ENCODE data around the gene UBE2N.

The UBE2N gene, protein sequence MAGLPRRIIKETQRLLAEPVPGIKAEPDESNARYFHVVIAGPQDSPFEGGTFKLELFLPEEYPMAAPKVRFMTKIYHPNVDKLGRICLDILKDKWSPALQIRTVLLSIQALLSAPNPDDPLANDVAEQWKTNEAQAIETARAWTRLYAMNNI

DNA sequence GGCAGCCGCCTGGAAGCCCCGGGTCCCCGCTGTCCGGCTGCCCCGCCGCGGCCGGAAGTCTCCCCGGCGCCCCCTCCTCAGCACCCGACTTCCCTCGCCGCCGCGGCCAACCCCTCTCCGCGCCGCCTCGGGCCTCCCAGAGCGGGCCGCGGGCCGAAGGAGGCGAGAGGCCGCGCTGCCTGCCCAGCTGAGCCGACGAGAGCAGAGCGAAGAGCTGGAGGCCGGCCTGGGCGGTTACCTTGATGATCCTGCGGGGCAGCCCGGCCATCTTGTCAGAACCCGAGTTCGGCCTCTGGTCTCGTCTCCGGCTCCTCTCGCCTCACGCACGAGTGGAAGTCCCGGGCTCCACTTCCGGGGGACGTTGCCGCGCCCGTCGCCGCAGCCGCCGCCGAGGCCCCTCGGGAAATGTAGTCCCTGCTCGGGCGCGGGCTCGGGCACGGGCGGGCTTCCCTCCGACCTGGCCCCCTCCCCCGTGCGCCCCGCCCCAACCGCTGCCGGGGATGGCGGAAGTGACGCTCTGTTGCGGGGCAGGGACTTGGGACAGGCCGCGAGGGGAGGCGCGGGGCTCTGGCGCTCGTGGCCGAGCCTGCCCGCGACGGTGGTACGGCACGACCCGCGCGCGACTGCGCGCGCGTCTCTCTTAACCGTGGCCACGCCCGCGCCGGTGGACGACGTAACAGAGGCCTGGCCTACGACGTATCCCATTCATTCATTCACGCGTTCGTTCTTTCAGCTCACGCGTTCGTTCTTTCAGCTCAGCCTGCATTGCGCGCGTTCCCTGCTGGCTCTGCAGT lies at the start of gene UBE2N:
UBE2N (minus strand) TSS at position 331 of the 794 bp plus-strand sequence; CDS start at position 268, 63 bp downstream.
- peak; percentile 70 to 99 (median 96) for DNase-seq

DNA sequence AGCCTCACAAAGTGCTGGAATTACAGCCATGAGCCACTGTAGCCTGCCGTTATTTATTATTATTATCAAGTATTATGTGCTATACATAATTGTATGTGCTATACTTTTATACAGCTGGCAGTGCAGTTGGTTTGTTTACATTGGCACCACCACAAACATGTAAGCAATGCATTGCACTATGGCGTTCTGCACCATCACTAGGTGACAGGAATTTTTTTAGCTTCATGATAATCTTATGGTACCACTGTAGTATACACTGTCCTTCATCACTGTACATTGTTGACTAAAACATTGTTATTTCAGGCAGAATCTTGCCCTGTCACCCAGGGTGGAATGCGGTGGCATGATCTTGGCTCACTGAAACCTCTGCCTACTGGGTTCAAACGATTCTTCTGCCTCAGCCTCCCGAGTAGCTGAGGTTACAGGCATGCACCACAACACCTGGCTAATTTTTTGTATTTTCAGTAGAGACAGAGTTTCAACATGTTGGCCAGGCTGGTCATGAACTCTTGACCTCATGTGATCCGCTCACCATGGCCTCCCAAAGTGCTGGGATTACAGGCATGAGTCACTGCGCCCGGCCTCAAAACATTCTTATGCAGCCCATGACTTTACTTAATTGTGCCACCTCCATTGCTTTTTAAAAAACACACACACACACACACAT lies 42.7 kb upstream of the UBE2N start:
- no peak for DNase-seq

DNA sequence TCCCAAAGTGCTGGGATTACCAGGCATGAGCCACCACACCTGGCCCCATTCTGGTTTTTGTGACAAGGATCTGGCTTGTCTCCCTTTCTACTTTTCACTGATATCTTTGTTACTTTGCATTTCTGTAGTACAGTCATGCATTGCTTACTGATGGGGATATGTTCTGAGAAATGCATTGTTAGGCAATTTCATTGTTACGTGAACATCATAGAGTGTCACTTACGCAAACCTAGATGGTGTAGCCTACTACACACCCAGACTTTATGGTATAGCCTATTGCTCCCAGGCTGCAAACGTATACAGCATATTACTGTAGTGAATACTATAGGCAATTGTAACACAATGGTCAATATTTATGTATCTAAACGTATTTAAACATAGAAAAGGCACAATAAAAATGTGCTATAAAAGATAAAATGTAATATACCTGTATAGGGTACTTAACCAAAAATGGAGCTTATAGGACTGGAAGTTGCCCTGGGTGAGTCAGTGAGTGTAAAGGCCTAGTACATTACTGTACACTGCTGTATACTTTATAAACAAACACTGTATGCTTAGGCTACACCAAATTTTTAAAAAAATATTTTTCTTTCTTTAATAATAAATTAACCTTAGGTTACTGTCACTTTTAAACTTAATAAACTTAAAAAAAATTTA lies 41.5 kb upstream of the UBE2N start:
- DNase-seq: no peak

GRCh38 chr12:93482721-93483120 lies 41.0 kb upstream of the UBE2N start:
- no peak for DNase-seq

DNA sequence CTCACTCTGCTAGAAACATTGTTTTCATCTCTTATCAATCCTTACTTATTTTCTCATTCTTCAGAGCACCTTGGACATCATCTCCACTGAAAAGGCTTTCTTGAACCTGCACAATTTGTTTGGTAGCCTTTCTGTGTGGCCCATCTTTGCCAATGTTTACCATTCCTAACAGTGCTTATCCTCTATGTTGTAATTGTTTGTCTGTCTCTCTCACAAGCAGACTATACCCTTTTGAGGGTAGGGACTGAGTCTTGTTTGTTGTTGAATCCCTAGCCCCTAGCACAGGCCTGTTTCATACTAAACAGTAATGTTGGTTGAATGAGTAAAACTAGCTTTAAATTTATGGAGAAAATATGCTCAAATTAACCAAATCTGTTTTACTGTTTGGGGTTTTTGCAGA lies 34.8 kb upstream of the UBE2N start:
- DNase-seq: no peak

GRCh38 chr12:93469386-93469785 lies 27.6 kb upstream of the UBE2N start:
- no peak for DNase-seq

DNA sequence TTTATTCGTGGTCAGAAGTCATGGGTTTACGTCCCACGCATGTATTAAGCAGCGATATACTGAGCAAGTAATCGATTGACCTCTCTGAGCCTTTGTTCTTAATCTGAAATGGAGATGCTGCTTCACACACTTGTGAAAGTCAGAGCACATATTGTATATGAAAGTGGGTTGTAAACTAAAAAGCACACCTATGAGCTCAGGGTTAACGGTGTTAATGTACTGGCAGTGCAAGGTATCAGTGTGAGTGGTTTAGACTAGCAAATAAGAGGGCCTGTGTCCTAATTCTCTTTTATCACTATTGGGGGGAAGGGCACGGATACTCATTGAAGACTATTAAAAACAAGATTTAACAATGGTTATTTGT lies 26.2 kb upstream of the UBE2N start:
- no peak for DNase-seq

DNA sequence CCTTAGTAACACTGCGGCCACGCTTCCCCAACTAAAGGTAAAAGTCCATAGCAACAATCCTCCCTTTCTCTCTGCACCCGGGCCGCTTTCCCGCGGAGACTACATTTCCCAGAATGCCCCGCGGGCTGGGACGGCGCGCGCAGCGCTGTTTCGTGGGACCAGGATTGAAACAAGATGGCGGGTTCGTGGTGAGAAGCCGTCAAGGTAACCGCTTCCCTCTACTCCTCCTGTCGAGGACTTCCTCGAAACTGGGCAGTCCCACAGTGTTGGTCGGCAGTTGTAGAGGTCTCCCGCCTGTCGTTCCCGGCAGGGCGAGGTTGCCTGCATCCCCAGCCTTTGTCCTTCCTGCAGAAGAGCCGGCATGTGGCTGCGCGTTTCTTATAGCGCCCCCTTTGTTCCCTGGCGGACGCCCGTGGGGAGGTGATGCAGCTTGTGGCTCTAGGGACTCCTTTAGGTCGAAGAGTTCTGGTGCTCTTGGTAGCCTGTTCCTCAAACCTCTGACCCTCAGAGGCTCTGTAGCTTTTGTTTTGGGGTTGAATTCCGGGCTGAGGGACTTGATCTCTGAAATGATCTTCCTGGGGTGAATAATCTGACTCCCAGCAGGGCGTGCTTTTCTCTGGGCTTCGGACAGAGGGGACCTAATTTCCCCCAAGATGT lies 25.7 kb upstream of the UBE2N start, which contains the start of gene MRPL42:
MRPL42 (plus strand) TSS at position 164 of the 657 bp plus-strand sequence. CDS start 1,772 bp downstream, outside the sequence.
- DNase-seq: peak in 54 of 56 donors; percentile 40 to 92 (median 80)

GRCh38 chr12:93466625-93467350 lies 25.0 kb upstream of the UBE2N start:
- DNase-seq: peak in 3 of 56 donors; percentile 1 to 30 (median 1)

DNA sequence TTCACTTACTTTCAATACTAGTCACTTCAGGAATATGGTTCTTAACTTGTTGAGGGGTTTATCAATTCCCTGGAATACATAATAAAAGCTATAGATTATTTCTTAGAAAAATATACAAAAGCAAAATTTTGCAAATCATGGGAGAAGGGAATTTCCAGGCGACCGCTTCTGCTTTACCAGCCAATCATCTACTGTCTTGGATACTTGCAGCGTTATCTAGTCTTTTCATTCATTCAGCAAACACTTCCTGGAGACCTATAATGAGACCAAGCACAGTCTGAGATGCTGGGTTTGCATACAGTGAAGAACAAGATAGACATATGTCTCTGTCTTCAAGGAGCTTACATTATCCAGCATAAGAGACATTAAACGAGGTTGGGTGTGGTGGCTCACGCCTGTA lies 24.1 kb upstream of the UBE2N start:
- DNase-seq: no peak

DNA sequence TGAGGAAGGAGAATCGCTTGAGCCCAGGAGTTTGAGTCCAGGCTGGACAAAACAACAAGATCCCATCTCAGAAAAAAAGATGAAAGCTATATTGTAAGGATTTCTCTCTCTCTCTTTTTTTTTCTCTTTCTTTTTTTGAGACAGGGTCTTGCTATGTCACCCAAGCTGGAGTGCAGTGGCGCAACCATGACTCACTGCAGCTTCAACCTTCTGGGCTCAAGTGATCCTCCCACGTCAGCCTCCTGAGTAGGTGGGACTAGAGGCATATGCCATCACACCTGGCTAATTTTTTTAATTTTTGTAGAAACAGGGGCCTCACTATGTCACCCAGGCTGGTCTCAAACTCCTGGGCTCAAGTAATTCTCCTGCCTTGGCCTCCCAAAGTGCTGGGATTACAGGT lies 19.8 kb upstream of the UBE2N start:
- DNase-seq: no peak

GRCh38 chr12:93460902-93461301 lies 19.2 kb upstream of the UBE2N start:
- DNase-seq: no peak

GRCh38 chr12:93460003-93460402 lies 18.3 kb upstream of the UBE2N start:
- no peak for DNase-seq

- DNase-seq: no peak
Measured at GRCh38 chr12:93459097-93459496, 17.4 kb upstream of the UBE2N start.

- no peak for DNase-seq
Measured at GRCh38 chr12:93456077-93456476, 14.3 kb upstream of the UBE2N start.

DNA sequence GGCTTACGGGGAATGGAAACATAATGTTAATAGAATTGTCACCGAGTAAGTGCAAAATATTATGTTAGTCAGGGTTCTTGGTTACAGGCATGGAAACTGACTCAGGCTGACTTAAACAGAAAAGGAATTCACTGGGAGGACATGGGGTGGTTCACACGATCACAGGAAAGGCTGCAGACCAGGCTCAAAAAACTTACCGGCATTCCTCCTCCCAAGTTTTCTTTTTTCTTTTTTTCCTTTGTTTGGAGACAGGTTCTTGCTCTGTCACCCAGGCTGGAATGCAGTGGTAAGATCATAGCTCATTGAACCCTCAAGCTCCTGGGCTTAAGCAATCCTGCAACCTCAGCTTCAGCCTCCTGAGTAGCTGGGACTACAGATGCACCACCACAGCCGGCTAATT lies 11.9 kb upstream of the UBE2N start:
- no peak for DNase-seq

DNA sequence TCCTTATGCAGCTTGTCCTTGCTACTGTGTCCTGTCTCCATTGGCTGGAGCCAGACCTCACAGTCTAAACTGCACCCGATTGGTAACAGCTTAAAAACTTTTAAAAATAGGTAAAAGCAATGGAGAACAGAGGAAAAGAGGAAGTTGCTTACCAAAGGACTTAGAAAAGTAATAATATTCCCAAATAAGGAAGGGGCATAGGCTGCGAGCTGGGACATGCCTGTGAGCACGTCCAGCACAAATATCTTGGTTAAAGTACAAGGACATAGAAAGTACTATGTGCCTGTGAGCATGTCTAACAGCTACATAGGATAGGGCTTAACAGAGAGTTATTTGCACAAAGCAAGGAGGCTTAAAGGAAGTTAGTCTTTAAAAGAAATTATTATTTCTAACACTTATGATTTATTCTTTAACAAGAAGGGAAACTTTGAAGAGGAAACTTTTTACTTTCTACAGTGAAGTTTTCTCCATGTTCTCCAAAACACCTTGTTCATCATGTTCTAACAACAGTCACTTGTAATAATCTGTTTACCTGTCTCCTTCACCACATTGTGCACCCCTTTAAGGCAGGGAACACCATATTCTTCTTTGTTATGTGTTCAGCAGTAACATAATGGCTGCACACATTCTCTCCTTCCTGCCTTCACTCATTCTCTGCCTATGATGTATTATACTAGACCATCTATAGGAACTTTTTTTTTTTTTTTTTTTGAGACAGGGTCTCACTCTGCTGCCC lies 9.8 kb upstream of the UBE2N start:
- no peak for DNase-seq

- no peak for DNase-seq
Measured at GRCh38 chr12:93449277-93449676, 7.5 kb upstream of the UBE2N start.

DNA sequence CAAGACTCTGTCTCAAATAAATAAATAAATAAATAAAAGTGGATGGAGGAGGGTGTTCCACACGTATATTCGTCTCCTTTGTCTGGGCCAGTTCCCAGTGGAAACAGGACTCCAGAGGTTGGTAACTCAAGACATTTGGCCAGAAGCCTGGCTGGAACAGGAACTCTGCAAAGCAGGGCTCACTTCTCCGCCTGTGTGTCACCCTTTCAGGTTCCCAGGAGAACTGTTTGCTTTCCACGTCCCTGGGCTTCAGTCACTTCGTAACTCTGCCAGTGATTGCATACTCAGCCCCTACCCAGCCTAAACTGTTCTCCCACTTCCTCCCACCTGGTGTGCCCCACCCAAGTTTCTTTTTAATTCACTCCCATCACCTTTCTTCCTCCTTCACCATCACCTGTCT lies 7.0 kb upstream of the UBE2N start:
- DNase-seq: peak in 12 of 56 donors; percentile 2 to 38 (median 14)
